Measurements from ENCODE around the gene FXN.

DNA sequence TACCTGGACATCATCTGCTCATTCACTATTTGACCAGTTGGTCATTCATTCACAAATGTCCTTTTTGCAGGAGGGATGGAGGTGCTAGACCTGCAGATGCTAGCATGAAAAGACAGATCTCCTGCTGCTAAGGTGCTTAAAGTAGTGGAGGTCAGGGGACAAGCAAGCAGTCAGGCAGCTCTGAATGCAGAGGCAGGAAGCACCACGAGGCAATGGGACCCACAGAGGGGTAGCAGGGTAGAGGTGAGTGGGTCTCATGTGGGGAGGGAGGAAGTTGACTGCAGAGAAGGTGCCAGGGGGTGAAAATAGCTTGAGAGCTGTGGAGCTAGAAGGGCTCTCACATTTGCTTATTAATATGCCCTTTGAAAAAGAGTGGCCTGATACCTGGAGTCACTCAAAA, 25.2 kb downstream of the FXN start:
- TF ChIP-seq, protein P1, sequence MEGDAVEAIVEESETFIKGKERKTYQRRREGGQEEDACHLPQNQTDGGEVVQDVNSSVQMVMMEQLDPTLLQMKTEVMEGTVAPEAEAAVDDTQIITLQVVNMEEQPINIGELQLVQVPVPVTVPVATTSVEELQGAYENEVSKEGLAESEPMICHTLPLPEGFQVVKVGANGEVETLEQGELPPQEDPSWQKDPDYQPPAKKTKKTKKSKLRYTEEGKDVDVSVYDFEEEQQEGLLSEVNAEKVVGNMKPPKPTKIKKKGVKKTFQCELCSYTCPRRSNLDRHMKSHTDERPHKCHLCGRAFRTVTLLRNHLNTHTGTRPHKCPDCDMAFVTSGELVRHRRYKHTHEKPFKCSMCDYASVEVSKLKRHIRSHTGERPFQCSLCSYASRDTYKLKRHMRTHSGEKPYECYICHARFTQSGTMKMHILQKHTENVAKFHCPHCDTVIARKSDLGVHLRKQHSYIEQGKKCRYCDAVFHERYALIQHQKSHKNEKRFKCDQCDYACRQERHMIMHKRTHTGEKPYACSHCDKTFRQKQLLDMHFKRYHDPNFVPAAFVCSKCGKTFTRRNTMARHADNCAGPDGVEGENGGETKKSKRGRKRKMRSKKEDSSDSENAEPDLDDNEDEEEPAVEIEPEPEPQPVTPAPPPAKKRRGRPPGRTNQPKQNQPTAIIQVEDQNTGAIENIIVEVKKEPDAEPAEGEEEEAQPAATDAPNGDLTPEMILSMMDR (IDR thresholded peaks at IDR 0.05 in 2 of 3, conservative IDR thresholded peaks at IDR 0.05 in 1 of 3; ENCODE audit: borderline replicate concordance in 1 of 3, insufficient read depth in 1 of 3, low read depth in 2 of 3, low read length in 2 of 3), result no peak
- TF ChIP-seq ZFX (IDR thresholded peaks at IDR 0.05), result no peak

All from HCT116 (cell line).